Liver (tissue), 9 donors: Measurements from ENCODE around the gene TMEM154. TPM values are rescaled to one million over a fixed set of nuclear protein-coding genes. Genes with fewer than 3 reads are reported as not detected.

Experiments
- DNase-seq: peaks from one replicate; pipeline ENCODE4 v3.0.0-alpha.2; 2017; ENCODE audit warnings: low spot score
- H3K27ac ChIP-seq, 2 donors: one replicate each; pipeline ENCODE4 v1.7.0; 2013; ENCODE audit warnings: inconsistent platforms in 2 of 2, low read length in 2 of 2, control low read depth in 1 of 2, low read depth in 1 of 2, mild to moderate bottlenecking in 1 of 2
- H3K27me3 ChIP-seq, 4 donors: one replicate each; pipeline versions ENCODE4 v1.6.1 to v1.7.0; 2013; ENCODE audit warnings: low read length in 3 of 4, inconsistent platforms in 1 of 4, mild to moderate bottlenecking in 1 of 4, moderate library complexity in 1 of 4; ENCODE audit not compliant: control insufficient read depth in 4 of 4, insufficient read depth in 4 of 4
- H3K36me3 ChIP-seq, 4 donors: one replicate each; pipeline versions ENCODE4 v1.6.1 to v1.7.0; 2013; ENCODE audit warnings: low read length in 3 of 4, mild to moderate bottlenecking in 3 of 4, low read depth in 1 of 4, moderate library complexity in 1 of 4; ENCODE audit not compliant: control insufficient read depth in 4 of 4, insufficient read depth in 3 of 4
- H3K4me1 ChIP-seq, 4 donors: one replicate each; pipeline versions ENCODE4 v1.6.1 to v1.7.0; 2013; ENCODE audit warnings: low read length in 3 of 4, mild to moderate bottlenecking in 3 of 4, moderate library complexity in 1 of 4; ENCODE audit not compliant: control insufficient read depth in 4 of 4, insufficient read depth in 4 of 4
- H3K4me3 ChIP-seq, 3 donors: one replicate each; pipeline versions ENCODE4 v1.6.1 to v1.7.0; 2013; ENCODE audit warnings: low read length in 3 of 3, control low read depth in 1 of 3, low read depth in 1 of 3, mild to moderate bottlenecking in 1 of 3
- H3K9ac ChIP-seq, 2 donors: one replicate each; pipeline ENCODE4 v1.7.0; 2013; ENCODE audit warnings: low read length in 2 of 2, mild to moderate bottlenecking in 2 of 2, moderate library complexity in 2 of 2, control low read depth in 1 of 2, low read depth in 1 of 2
- H3K9me3 ChIP-seq, 4 donors: one replicate each; pipeline versions ENCODE4 v1.6.1 to v1.7.0; 2013; ENCODE audit warnings: low read length in 3 of 4; ENCODE audit not compliant: control insufficient read depth in 4 of 4
- EGR1 ChIP-seq, 2 donors: IDR thresholded peaks; 2 replicates each; pipeline ENCODE4 v1.6.1; 2016 to 2018; ENCODE audit warnings: antibody characterized with exemption in 2 of 2, low read depth in 2 of 2
- FOXA1 ChIP-seq: IDR thresholded peaks from 2 replicates; pipeline ENCODE4 v1.6.1; 2016; ENCODE audit warnings: antibody characterized with exemption
- FOXA2 ChIP-seq: IDR thresholded peaks from 2 replicates; pipeline ENCODE4 v1.6.1; 2016; ENCODE audit warnings: antibody characterized with exemption
- GABPA ChIP-seq, 2 donors: IDR thresholded peaks in 1 of 2; conservative IDR thresholded peaks in 1 of 2; 2 replicates each; pipeline ENCODE4 v1.6.1; 2016; ENCODE audit warnings: antibody characterized with exemption in 2 of 2, mild to moderate bottlenecking in 1 of 2, moderate library complexity in 1 of 2
- HNF4G ChIP-seq: IDR thresholded peaks from 2 replicates; pipeline ENCODE4 v1.6.1; 2016; ENCODE audit warnings: antibody characterized with exemption
- NR2F2 ChIP-seq: IDR thresholded peaks from 2 replicates; pipeline ENCODE4 v1.6.1; 2016; ENCODE audit warnings: antibody characterized with exemption
- RAD21 ChIP-seq, 2 donors: IDR thresholded peaks; 2 replicates each; pipeline ENCODE4 v1.6.1; 2016; ENCODE audit warnings: antibody characterized with exemption in 2 of 2, mild to moderate bottlenecking in 2 of 2
- RXRA ChIP-seq, 2 donors: IDR thresholded peaks; 2 replicates each; pipeline ENCODE4 v1.6.1; 2017 to 2018; ENCODE audit warnings: antibody characterized with exemption in 2 of 2, mild to moderate bottlenecking in 1 of 2
- SP1 ChIP-seq: IDR thresholded peaks from 2 replicates; pipeline ENCODE4 v1.6.1; 2018; ENCODE audit warnings: antibody characterized with exemption, mild to moderate bottlenecking
- YY1 ChIP-seq: IDR thresholded peaks from 2 replicates; pipeline ENCODE4 v1.6.1; 2016; ENCODE audit warnings: antibody characterized with exemption, mild to moderate bottlenecking
- WGBS: extraction: QIAGEN DNeasy Blood & Tissue Kit; methylation state at CpG from one replicate; pipeline ENCODE4 v1.1.7; 2013; 5-methylcytosine and 5-hydroxymethylcytosine counted together
- polyA plus RNA-seq, 2 donors: library from polyadenylated mRNA; stranded (reverse) in 1 of 2; unstranded in 1 of 2; fragments of 200-250 nt in 1 of 2; fragments of >200 nt in 1 of 2; fragmentation: Nextera tagmentation in 1 of 2; extraction: Ambion mirVana in 1 of 2; gene quantifications; one replicate each; pipeline versions ENCODE4 v1.2.1 to v1.2.3, GENCODE V29; 2013 to 2015
- total RNA-seq, 2 donors: library from RNA; depleted of rRNA; stranded (reverse); fragments of >200 nt; gene quantifications; one replicate each; pipeline ENCODE4 v1.2.3, GENCODE V29; 2014
- TF ChIP-seq, protein P1 (sequence below): IDR thresholded peaks from 2 replicates; pipeline ENCODE4 v1.6.1; 2016; ENCODE audit warnings: antibody characterized with exemption
- TF ChIP-seq, protein P2 (sequence below): IDR thresholded peaks from 2 replicates; pipeline ENCODE4 v1.6.1; 2016; ENCODE audit warnings: antibody characterized with exemption
- TF ChIP-seq, protein P3 (sequence below): fragments of 150-350 bp; IDR thresholded peaks from 2 replicates; pipeline ENCODE4 v1.5.1; 2017; ENCODE audit warnings: improper control_type of control experiment, low read depth, low read length; ENCODE audit not compliant: missing input control
- TF ChIP-seq, protein P4 (sequence below): IDR thresholded peaks from 2 replicates; pipeline ENCODE4 v1.6.1; 2016; ENCODE audit warnings: antibody characterized with exemption, mild to moderate bottlenecking
- TF ChIP-seq, protein P5 (sequence below): IDR thresholded peaks from 2 replicates; pipeline ENCODE4 v1.6.1; 2016; ENCODE audit warnings: antibody characterized with exemption
- donor health status: healthy.
- donor health status: healthy.
- donor health status: healthy.
- donor health status: healthy.
- donor health status: healthy.

TMEM154 gene
- total and polyA plus RNA-seq, 4 donors = 0.32 to 4.4 (median 2.3) TPM

DNA sequence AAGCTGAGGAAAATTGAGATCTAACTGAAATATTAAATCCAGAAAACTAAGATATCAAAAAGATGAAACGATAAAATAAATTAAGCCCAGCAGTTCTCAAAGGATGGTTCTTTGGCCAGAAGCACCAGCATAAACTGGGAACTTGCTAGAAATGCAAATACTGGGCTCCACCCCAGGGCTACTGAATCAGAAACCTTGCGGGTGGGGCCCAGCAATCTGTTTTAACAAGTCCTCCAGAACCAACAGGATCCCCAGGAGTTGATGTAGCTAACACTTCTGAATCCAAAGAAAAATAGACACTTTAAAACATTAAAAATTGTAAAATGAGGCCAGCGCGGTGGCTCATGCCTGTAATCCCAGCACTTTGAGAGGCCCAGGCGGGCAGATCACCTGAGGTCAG lies 14.1 kb upstream of the TMEM154 start:
- Histone ChIP-seq H3K9me3 (no peaks in the 10 kb centered on the region), H3K4me1 (no peaks in the 10 kb centered on the region), H3K27me3 (no peaks in the 10 kb centered on the region), H3K36me3 (no peaks in the 10 kb centered on the region), H3K9ac (no peak overlapping the region), H3K27ac (no peak overlapping the region), H3K4me3 (no peak overlapping the region)
- DNase-seq = no peak
- TF ChIP-seq, protein P1, sequence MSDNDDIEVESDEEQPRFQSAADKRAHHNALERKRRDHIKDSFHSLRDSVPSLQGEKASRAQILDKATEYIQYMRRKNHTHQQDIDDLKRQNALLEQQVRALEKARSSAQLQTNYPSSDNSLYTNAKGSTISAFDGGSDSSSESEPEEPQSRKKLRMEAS = no peak
- TF ChIP-seq GABPA (IDR thresholded peaks at IDR 0.05 in 1 of 2, conservative IDR thresholded peaks at IDR 0.05 in 1 of 2) (no peak), YY1 (no peak), FOXA1 (no peak), SP1 (no peak), FOXA2 (no peak), HNF4G (no peak), NR2F2 (no peak), RXRA (IDR thresholded peaks at IDR 0.05) (no peak), EGR1 (IDR thresholded peaks at IDR 0.05; ENCODE audit: low read depth in 2 of 2) (no peak)
- TF ChIP-seq, protein P2, sequence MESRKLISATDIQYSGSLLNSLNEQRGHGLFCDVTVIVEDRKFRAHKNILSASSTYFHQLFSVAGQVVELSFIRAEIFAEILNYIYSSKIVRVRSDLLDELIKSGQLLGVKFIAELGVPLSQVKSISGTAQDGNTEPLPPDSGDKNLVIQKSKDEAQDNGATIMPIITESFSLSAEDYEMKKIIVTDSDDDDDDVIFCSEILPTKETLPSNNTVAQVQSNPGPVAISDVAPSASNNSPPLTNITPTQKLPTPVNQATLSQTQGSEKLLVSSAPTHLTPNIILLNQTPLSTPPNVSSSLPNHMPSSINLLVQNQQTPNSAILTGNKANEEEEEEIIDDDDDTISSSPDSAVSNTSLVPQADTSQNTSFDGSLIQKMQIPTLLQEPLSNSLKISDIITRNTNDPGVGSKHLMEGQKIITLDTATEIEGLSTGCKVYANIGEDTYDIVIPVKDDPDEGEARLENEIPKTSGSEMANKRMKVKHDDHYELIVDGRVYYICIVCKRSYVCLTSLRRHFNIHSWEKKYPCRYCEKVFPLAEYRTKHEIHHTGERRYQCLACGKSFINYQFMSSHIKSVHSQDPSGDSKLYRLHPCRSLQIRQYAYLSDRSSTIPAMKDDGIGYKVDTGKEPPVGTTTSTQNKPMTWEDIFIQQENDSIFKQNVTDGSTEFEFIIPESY = no peak
- TF ChIP-seq, protein P3, sequence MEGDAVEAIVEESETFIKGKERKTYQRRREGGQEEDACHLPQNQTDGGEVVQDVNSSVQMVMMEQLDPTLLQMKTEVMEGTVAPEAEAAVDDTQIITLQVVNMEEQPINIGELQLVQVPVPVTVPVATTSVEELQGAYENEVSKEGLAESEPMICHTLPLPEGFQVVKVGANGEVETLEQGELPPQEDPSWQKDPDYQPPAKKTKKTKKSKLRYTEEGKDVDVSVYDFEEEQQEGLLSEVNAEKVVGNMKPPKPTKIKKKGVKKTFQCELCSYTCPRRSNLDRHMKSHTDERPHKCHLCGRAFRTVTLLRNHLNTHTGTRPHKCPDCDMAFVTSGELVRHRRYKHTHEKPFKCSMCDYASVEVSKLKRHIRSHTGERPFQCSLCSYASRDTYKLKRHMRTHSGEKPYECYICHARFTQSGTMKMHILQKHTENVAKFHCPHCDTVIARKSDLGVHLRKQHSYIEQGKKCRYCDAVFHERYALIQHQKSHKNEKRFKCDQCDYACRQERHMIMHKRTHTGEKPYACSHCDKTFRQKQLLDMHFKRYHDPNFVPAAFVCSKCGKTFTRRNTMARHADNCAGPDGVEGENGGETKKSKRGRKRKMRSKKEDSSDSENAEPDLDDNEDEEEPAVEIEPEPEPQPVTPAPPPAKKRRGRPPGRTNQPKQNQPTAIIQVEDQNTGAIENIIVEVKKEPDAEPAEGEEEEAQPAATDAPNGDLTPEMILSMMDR = no peak
- TF ChIP-seq, protein P4, sequence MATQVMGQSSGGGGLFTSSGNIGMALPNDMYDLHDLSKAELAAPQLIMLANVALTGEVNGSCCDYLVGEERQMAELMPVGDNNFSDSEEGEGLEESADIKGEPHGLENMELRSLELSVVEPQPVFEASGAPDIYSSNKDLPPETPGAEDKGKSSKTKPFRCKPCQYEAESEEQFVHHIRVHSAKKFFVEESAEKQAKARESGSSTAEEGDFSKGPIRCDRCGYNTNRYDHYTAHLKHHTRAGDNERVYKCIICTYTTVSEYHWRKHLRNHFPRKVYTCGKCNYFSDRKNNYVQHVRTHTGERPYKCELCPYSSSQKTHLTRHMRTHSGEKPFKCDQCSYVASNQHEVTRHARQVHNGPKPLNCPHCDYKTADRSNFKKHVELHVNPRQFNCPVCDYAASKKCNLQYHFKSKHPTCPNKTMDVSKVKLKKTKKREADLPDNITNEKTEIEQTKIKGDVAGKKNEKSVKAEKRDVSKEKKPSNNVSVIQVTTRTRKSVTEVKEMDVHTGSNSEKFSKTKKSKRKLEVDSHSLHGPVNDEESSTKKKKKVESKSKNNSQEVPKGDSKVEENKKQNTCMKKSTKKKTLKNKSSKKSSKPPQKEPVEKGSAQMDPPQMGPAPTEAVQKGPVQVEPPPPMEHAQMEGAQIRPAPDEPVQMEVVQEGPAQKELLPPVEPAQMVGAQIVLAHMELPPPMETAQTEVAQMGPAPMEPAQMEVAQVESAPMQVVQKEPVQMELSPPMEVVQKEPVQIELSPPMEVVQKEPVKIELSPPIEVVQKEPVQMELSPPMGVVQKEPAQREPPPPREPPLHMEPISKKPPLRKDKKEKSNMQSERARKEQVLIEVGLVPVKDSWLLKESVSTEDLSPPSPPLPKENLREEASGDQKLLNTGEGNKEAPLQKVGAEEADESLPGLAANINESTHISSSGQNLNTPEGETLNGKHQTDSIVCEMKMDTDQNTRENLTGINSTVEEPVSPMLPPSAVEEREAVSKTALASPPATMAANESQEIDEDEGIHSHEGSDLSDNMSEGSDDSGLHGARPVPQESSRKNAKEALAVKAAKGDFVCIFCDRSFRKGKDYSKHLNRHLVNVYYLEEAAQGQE = no peak
- TF ChIP-seq, protein P5, sequence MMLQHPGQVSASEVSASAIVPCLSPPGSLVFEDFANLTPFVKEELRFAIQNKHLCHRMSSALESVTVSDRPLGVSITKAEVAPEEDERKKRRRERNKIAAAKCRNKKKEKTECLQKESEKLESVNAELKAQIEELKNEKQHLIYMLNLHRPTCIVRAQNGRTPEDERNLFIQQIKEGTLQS = no peak
- 95% methylated on average over 5 of the region's 5 CpGs for WGBS

DNA sequence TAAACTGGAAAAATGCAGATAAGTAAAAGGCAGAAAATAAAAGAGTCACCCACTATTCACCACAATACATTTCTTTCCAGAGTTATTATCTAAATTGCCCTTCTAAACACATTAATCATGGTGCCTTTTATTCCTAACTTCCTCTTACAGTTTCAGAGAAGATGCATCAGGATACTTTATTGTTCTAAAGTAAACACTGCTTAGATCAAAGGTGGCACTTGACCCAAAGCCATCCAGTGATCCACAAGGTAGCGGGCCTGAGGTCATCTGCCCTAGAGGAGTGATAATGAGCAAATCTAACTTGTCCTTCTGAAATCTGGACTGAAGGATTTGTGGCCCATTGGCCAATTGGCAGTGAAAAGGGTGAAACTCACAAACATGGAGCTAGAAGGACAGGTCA lies 12.0 kb upstream of the TMEM154 start:
- no peaks in the 10 kb centered on the region for H3K9me3 ChIP-seq
- WGBS = 86% methylated on average over 1 of the region's 1 CpG
- DNase-seq = no peak
- H3K27ac ChIP-seq = no peak overlapping the region
- no peaks in the 10 kb centered on the region for H3K4me1 ChIP-seq
- no peaks in the 10 kb centered on the region for H3K36me3 ChIP-seq
- no peak overlapping the region for H3K9ac ChIP-seq
- H3K27me3 ChIP-seq = no peaks in the 10 kb centered on the region
- no peak overlapping the region for H3K4me3 ChIP-seq
- no peak for TF ChIP-seq SP1
- no peak for TF ChIP-seq YY1
- TF ChIP-seq, protein P1 = no peak
- TF ChIP-seq HNF4G = no peak
- no peak for TF ChIP-seq EGR1 (IDR thresholded peaks at IDR 0.05; ENCODE audit: low read depth in 2 of 2)
- no peak for TF ChIP-seq FOXA1
- no peak for TF ChIP-seq RAD21 (IDR thresholded peaks at IDR 0.05)
- TF ChIP-seq NR2F2 = no peak
- no peak for TF ChIP-seq GABPA (IDR thresholded peaks at IDR 0.05 in 1 of 2, conservative IDR thresholded peaks at IDR 0.05 in 1 of 2)
- TF ChIP-seq, protein P2 = no peak
- no peak for TF ChIP-seq RXRA (IDR thresholded peaks at IDR 0.05)
- TF ChIP-seq, protein P5 = no peak
- TF ChIP-seq, protein P4 = no peak
